ENCODE results near the gene C7orf25. TPM values are rescaled to one million over a fixed set of nuclear protein-coding genes. Genes with fewer than 3 reads are reported as not detected.
A peak's percentile ranks its signal among the peaks of the same experiment; 100 is the strongest.

C7orf25 gene
- total and polyA plus RNA-seq, 2 donors (not counting 1 experiment from before 2014, with no cell fraction given) = 8.5 to 8.8 TPM

- Histone ChIP-seq H3K4me3 (replicated peaks in 1 of 4; ENCODE audit: control extremely low read depth in 1 of 4, insufficient read depth in 1 of 4, low read depth in 3 of 4, low read length in 4 of 4) (no peak overlapping the region), H3K27me3 (ENCODE audit: control insufficient read depth, insufficient read depth, low read length) (no peaks in the 10 kb centered on the region)
These were observed 31.5 kb downstream of the C7orf25 start for GRCh38 chr7:42880392-42880791.

GRCh38 chr7:42878303-42878702 lies 33.6 kb downstream of the C7orf25 start:
- no peaks in the 10 kb centered on the region for H3K9me3 ChIP-seq (ENCODE audit: control insufficient read depth, insufficient read depth, low read depth, low read length)
- no peaks in the 10 kb centered on the region for H3K79me2 ChIP-seq (ENCODE audit: control insufficient read depth, insufficient read depth, low read length)
- H3K27ac ChIP-seq (ENCODE audit: insufficient read depth, low read length) = no peak overlapping the region
- H3K27me3 ChIP-seq (ENCODE audit: control insufficient read depth, insufficient read depth, low read length) = no peaks in the 10 kb centered on the region
- H2AFZ ChIP-seq (ENCODE audit: low read length) = no peak overlapping the region
- no peaks in the 10 kb centered on the region for H4K20me1 ChIP-seq (ENCODE audit: control insufficient read depth, extremely low read depth, insufficient read depth, low read length)
- H3K4me2 ChIP-seq (ENCODE audit: extremely low read depth, insufficient read depth, low read length) = no peak overlapping the region
- DNase-seq (ENCODE audit: low read depth in 2 of 2) = no peak
- H3K36me3 ChIP-seq (ENCODE audit: control insufficient read depth, insufficient read depth, low read length) = no peaks in the 10 kb centered on the region
- H3K9ac ChIP-seq (ENCODE audit: insufficient read depth, low read length) = no peak overlapping the region
- no peaks in the 10 kb centered on the region for H3K4me1 ChIP-seq (ENCODE audit: control insufficient read depth, extremely low read depth, insufficient read depth, low read length)
- no peak for TF ChIP-seq CTCF (conservative IDR thresholded peaks at IDR 0.05 in 1 of 2, IDR thresholded peaks at IDR 0.05 in 1 of 2; ENCODE audit: low read depth in 1 of 2, low read length in 2 of 2)
- no peak for TF ChIP-seq EZH2 (IDR thresholded peaks at IDR 0.05; ENCODE audit: low read length, missing control alignments)
- H3K4me3 ChIP-seq (replicated peaks in 1 of 4; ENCODE audit: control extremely low read depth in 1 of 4, insufficient read depth in 1 of 4, low read depth in 3 of 4, low read length in 4 of 4) = no peak overlapping the region

More at GRCh38 chr7:42880392-42880791, 31.5 kb downstream of the C7orf25 start:
- peak in 1 of 2 donors; percentile 65 for DNase-seq (ENCODE audit: low read depth in 2 of 2)
- no peak overlapping the region for H2AFZ ChIP-seq (ENCODE audit: low read length)
- no peak overlapping the region for H3K9ac ChIP-seq (ENCODE audit: insufficient read depth, low read length)
- H3K4me2 ChIP-seq (ENCODE audit: extremely low read depth, insufficient read depth, low read length) = no peak overlapping the region
- H3K4me1 ChIP-seq (ENCODE audit: control insufficient read depth, extremely low read depth, insufficient read depth, low read length) = no peaks in the 10 kb centered on the region
- no peaks in the 10 kb centered on the region for H4K20me1 ChIP-seq (ENCODE audit: control insufficient read depth, extremely low read depth, insufficient read depth, low read length)
- no peaks in the 10 kb centered on the region for H3K79me2 ChIP-seq (ENCODE audit: control insufficient read depth, insufficient read depth, low read length)
- H3K27ac ChIP-seq (ENCODE audit: insufficient read depth, low read length) = no peak overlapping the region
- H3K36me3 ChIP-seq (ENCODE audit: control insufficient read depth, insufficient read depth, low read length) = no peaks in the 10 kb centered on the region
- TF ChIP-seq EZH2 (IDR thresholded peaks at IDR 0.05; ENCODE audit: low read length, missing control alignments) = no peak
- no peak for TF ChIP-seq CTCF (conservative IDR thresholded peaks at IDR 0.05 in 1 of 2, IDR thresholded peaks at IDR 0.05 in 1 of 2; ENCODE audit: low read depth in 1 of 2, low read length in 2 of 2)
- H3K9me3 ChIP-seq (ENCODE audit: control insufficient read depth, insufficient read depth, low read depth, low read length) = no peaks in the 10 kb centered on the region

- H3K36me3 ChIP-seq (ENCODE audit: control insufficient read depth, insufficient read depth, low read length) = no peaks in the 10 kb centered on the region
- H3K4me3 ChIP-seq (replicated peaks in 1 of 4; ENCODE audit: control extremely low read depth in 1 of 4, insufficient read depth in 1 of 4, low read depth in 3 of 4, low read length in 4 of 4) = no peak overlapping the region
- H3K9me3 ChIP-seq (ENCODE audit: control insufficient read depth, insufficient read depth, low read depth, low read length) = no peaks in the 10 kb centered on the region
- H3K79me2 ChIP-seq (ENCODE audit: control insufficient read depth, insufficient read depth, low read length) = no peaks in the 10 kb centered on the region
- H3K27ac ChIP-seq (ENCODE audit: insufficient read depth, low read length) = no peak overlapping the region
- no peaks in the 10 kb centered on the region for H3K27me3 ChIP-seq (ENCODE audit: control insufficient read depth, insufficient read depth, low read length)
- H4K20me1 ChIP-seq (ENCODE audit: control insufficient read depth, extremely low read depth, insufficient read depth, low read length) = no peaks in the 10 kb centered on the region
- no peak for DNase-seq (ENCODE audit: low read depth in 2 of 2)
- TF ChIP-seq EZH2 (IDR thresholded peaks at IDR 0.05; ENCODE audit: low read length, missing control alignments) (no peak), CTCF (conservative IDR thresholded peaks at IDR 0.05 in 1 of 2, IDR thresholded peaks at IDR 0.05 in 1 of 2; ENCODE audit: low read depth in 1 of 2, low read length in 2 of 2) (no peak)
- H3K4me1 ChIP-seq (ENCODE audit: control insufficient read depth, extremely low read depth, insufficient read depth, low read length) = no peaks in the 10 kb centered on the region
- H3K9ac ChIP-seq (ENCODE audit: insufficient read depth, low read length) = no peak overlapping the region
- no peak overlapping the region for H3K4me2 ChIP-seq (ENCODE audit: extremely low read depth, insufficient read depth, low read length)
- H2AFZ ChIP-seq (ENCODE audit: low read length) = no peak overlapping the region
These were observed 34.0 kb downstream of the C7orf25 start for GRCh38 chr7:42877862-42878261.
